Measurements from ENCODE around the gene ARHGAP9.

ARHGAP9 gene

GRCh38 chr12:57465030-57465746 is 14.5 kb downstream of the ARHGAP9 start:
- Histone ChIP-seq H3K27me3 (peaks cover 73% of the 10 kb centered on the region), H3K36me3 (no peaks in the 10 kb centered on the region), H3K4me3 (ENCODE audit: low read depth, low read length) (no peak overlapping the region), H3K9me3 (no peaks in the 10 kb centered on the region), H3K4me1 (peaks cover 3% of the 10 kb centered on the region; the same call in 1 of the 2 replicates)
- TF ChIP-seq CTCF (IDR thresholded peaks at IDR 0.05; ENCODE audit: low read depth, low read length): no peak
- DNase-seq: no peak

GRCh38 chr12:57464569-57464968 is 15.1 kb downstream of the ARHGAP9 start:
- H3K27me3 ChIP-seq: peaks cover 67% of the 10 kb centered on the region

GRCh38 chr12:57462912-57463253 is 16.8 kb downstream of the ARHGAP9 start:
- peaks cover 3% of the 10 kb centered on the region for H3K4me1 ChIP-seq
- H3K4me3 ChIP-seq (ENCODE audit: low read depth, low read length): peak overlapping the region; percentile 65; the same call in 1 of the 2 replicates
- TF ChIP-seq CTCF (IDR thresholded peaks at IDR 0.05; ENCODE audit: low read depth, low read length): no peak
- DNase-seq: no peak
- no peaks in the 10 kb centered on the region for H3K9me3 ChIP-seq
- peaks cover 50% of the 10 kb centered on the region for H3K27me3 ChIP-seq
- no peaks in the 10 kb centered on the region for H3K36me3 ChIP-seq

More at GRCh38 chr12:57464569-57464968, 15.1 kb downstream of the ARHGAP9 start:
- H3K4me3 ChIP-seq (ENCODE audit: low read depth, low read length): no peak overlapping the region
- no peaks in the 10 kb centered on the region for H3K9me3 ChIP-seq
- peaks cover 3% of the 10 kb centered on the region; the same call in 1 of the 2 replicates for H3K4me1 ChIP-seq
- DNase-seq: no peak
- no peak for TF ChIP-seq CTCF (IDR thresholded peaks at IDR 0.05; ENCODE audit: low read depth, low read length)
- no peaks in the 10 kb centered on the region for H3K36me3 ChIP-seq

GRCh38 chr12:57462251-57462911 is 17.3 kb downstream of the ARHGAP9 start:
- peaks cover 45% of the 10 kb centered on the region for H3K27me3 ChIP-seq
- H3K36me3 ChIP-seq: no peaks in the 10 kb centered on the region
- peak overlapping the region; percentile 65 for H3K4me3 ChIP-seq (ENCODE audit: low read depth, low read length)
- H3K9me3 ChIP-seq: no peaks in the 10 kb centered on the region
- DNase-seq: peak; percentile 88
- TF ChIP-seq CTCF (IDR thresholded peaks at IDR 0.05; ENCODE audit: low read depth, low read length): peak; percentile 97
- peaks cover 3% of the 10 kb centered on the region for H3K4me1 ChIP-seq

- Histone ChIP-seq H3K4me3 (ENCODE audit: low read depth, low read length) (peak overlapping the region; percentile 65), H3K27me3 (peaks cover 40% of the 10 kb centered on the region), H3K9me3 (no peaks in the 10 kb centered on the region), H3K4me1 (peaks cover 3% of the 10 kb centered on the region), H3K36me3 (no peaks in the 10 kb centered on the region)
- no peak for TF ChIP-seq CTCF (IDR thresholded peaks at IDR 0.05; ENCODE audit: low read depth, low read length)
- DNase-seq: no peak
These were observed 17.8 kb downstream of the ARHGAP9 start for GRCh38 chr12:57461917-57462250.

GRCh38 chr12:57461276-57461916 is 18.3 kb downstream of the ARHGAP9 start:
- H3K9me3 ChIP-seq: no peaks in the 10 kb centered on the region
- TF ChIP-seq CTCF (IDR thresholded peaks at IDR 0.05; ENCODE audit: low read depth, low read length): no peak
- peaks cover 35% of the 10 kb centered on the region for H3K27me3 ChIP-seq
- no peaks in the 10 kb centered on the region for H3K36me3 ChIP-seq
- H3K4me1 ChIP-seq: peaks cover 3% of the 10 kb centered on the region
- DNase-seq: peak; percentile 69
- peak overlapping the region; percentile 65 for H3K4me3 ChIP-seq (ENCODE audit: low read depth, low read length)
